Parathyroid adenoma (tissue), 2 donors: ENCODE data around the gene CLDN7.

Experiments used
- H2AFZ ChIP-seq: fragments of 300-600 bp; sonication (generic); one replicate; pipeline ENCODE4 v1.7.0; 2017; ENCODE audit warnings: antibody characterized with exemption, mild to moderate bottlenecking
- H3K27ac ChIP-seq: fragments of 300-600 bp; sonication (generic); one replicate; pipeline ENCODE4 v1.7.0; 2017
- H3K27me3 ChIP-seq: fragments of 300-600 bp; sonication (generic); one replicate; pipeline ENCODE4 v1.7.0; 2017; ENCODE audit warnings: low read length; ENCODE audit not compliant: control insufficient read depth, insufficient read depth
- H3K36me3 ChIP-seq: fragments of 300-600 bp; sonication (generic); one replicate; pipeline ENCODE4 v1.7.0; 2017; ENCODE audit warnings: low read length; ENCODE audit not compliant: control insufficient read depth, insufficient read depth
- H3K4me1 ChIP-seq: fragments of 300-600 bp; sonication (generic); one replicate; pipeline ENCODE4 v1.7.0; 2017; ENCODE audit warnings: control low read depth
- H3K4me2 ChIP-seq: fragments of 300-600 bp; sonication (generic); one replicate; pipeline ENCODE4 v1.7.0; 2017; ENCODE audit warnings: low read length
- H3K4me3 ChIP-seq: fragments of 300-600 bp; sonication (generic); one replicate; pipeline ENCODE4 v1.7.0; 2017; ENCODE audit warnings: low read depth, low read length
- H3K79me2 ChIP-seq: fragments of 300-600 bp; sonication (generic); one replicate; pipeline ENCODE4 v1.7.0; 2017; ENCODE audit warnings: control low read depth
- H3K9ac ChIP-seq: fragments of 300-600 bp; sonication (generic); one replicate; pipeline ENCODE4 v1.7.0; 2017; ENCODE audit warnings: mild to moderate bottlenecking
- H3K9me3 ChIP-seq: fragments of 300-600 bp; sonication (generic); one replicate; pipeline ENCODE4 v1.7.0; 2017; ENCODE audit warnings: low read length; ENCODE audit not compliant: control insufficient read depth
- CTCF ChIP-seq: fragments of 300-600 bp; sonication (generic); IDR thresholded peaks from one replicate; pipeline ENCODE4 v1.7.0; 2017; ENCODE audit warnings: antibody characterized with exemption, mild to moderate bottlenecking
- donor health status: primary hyperparathyroidism.

CLDN7 gene

GRCh38 chr17:7239091-7240027, 22.9 kb downstream of the CLDN7 start, which contains the start of gene PHF23:
Gene PHF23, minus strand, starts transcription at chr17:7239457. Its CDS starts 178 bp downstream, at chr17:7239279.
- TF ChIP-seq CTCF: no peak
- Histone ChIP-seq H3K4me1 (peaks cover 17% of the 10 kb centered on the region), H3K9me3 (no peaks in the 10 kb centered on the region), H3K27ac (peak within 1 kb of the TSS; percentile 83), H3K4me2 (peak within 1 kb of the TSS; percentile 73), H3K4me3 (peak within 1 kb of the TSS; percentile 93), H2AFZ (peak within 1 kb of the TSS; percentile 63), H3K36me3 (no peaks in the 10 kb centered on the region), H3K9ac (peak within 1 kb of the TSS; percentile 70), H3K27me3 (no peaks in the 10 kb centered on the region), H3K79me2 (peaks cover 3% of the 10 kb centered on the region)

- no peak for TF ChIP-seq CTCF
- peaks cover 17% of the 10 kb centered on the region for H3K4me1 ChIP-seq
- H2AFZ ChIP-seq: peak overlapping the region; percentile 63
- H3K4me3 ChIP-seq: peak overlapping the region; percentile 93
- H3K9me3 ChIP-seq: no peaks in the 10 kb centered on the region
- peaks cover 8% of the 10 kb centered on the region for H3K79me2 ChIP-seq
- peak overlapping the region; percentile 73 for H3K4me2 ChIP-seq
- H3K27ac ChIP-seq: peak overlapping the region; percentile 83
- H3K27me3 ChIP-seq: no peaks in the 10 kb centered on the region
- H3K36me3 ChIP-seq: no peaks in the 10 kb centered on the region
- H3K9ac ChIP-seq: peak overlapping the region; percentile 70
Measured at GRCh38 chr17:7238420-7239090, 23.7 kb downstream of the CLDN7 start.

- Histone ChIP-seq H3K27me3 (no peaks in the 10 kb centered on the region), H2AFZ (peak overlapping the region; percentile 68), H3K79me2 (peaks cover 14% of the 10 kb centered on the region), H3K27ac (peak overlapping the region; percentile 77), H3K4me3 (peak overlapping the region; percentile 93), H3K9me3 (no peaks in the 10 kb centered on the region), H3K4me2 (peak overlapping the region; percentile 67), H3K9ac (peak overlapping the region; percentile 78), H3K4me1 (peaks cover 18% of the 10 kb centered on the region), H3K36me3 (no peaks in the 10 kb centered on the region)
- no peak for TF ChIP-seq CTCF
Measured at GRCh38 chr17:7237761-7238419, 24.4 kb downstream of the CLDN7 start.

GRCh38 chr17:7237266-7237760, 25.0 kb downstream of the CLDN7 start:
- Histone ChIP-seq H3K36me3 (no peaks in the 10 kb centered on the region), H3K27me3 (no peaks in the 10 kb centered on the region), H3K9ac (no peak overlapping the region), H3K4me2 (peak overlapping the region; percentile 67), H3K9me3 (no peaks in the 10 kb centered on the region), H3K4me1 (peaks cover 22% of the 10 kb centered on the region), H3K27ac (peak overlapping the region; percentile 77), H3K79me2 (peaks cover 19% of the 10 kb centered on the region), H2AFZ (no peak overlapping the region), H3K4me3 (peak overlapping the region; percentile 68)
- no peak for TF ChIP-seq CTCF
